ENCODE results near the gene RCC1. TPM values are rescaled to one million over a fixed set of nuclear protein-coding genes. Genes with fewer than 3 reads are reported as not detected.
A peak's percentile ranks its signal among the peaks of the same experiment; 100 is the strongest.
"Not testable (repeated sequence)": the region's sequence is repeated elsewhere in the genome, so short reads cannot be mapped to it uniquely, and the experiment has no call there.

The RCC1 gene
- polyA plus RNA-seq, 1 experiment = 41.5 TPM

- POLR2A ChIA-PET = no interaction called here
- H3K36me3 ChIP-seq (ENCODE audit: control insufficient read depth, insufficient read depth, low read length) = no peaks in the 10 kb centered on the region; the same call in 1 of the 2 replicates
- H3K4me3 ChIP-seq (ENCODE audit: low read depth, low read length) = peak overlapping the region; percentile 45; the same call in 1 of the 2 replicates
- TF ChIP-seq, protein P1, sequence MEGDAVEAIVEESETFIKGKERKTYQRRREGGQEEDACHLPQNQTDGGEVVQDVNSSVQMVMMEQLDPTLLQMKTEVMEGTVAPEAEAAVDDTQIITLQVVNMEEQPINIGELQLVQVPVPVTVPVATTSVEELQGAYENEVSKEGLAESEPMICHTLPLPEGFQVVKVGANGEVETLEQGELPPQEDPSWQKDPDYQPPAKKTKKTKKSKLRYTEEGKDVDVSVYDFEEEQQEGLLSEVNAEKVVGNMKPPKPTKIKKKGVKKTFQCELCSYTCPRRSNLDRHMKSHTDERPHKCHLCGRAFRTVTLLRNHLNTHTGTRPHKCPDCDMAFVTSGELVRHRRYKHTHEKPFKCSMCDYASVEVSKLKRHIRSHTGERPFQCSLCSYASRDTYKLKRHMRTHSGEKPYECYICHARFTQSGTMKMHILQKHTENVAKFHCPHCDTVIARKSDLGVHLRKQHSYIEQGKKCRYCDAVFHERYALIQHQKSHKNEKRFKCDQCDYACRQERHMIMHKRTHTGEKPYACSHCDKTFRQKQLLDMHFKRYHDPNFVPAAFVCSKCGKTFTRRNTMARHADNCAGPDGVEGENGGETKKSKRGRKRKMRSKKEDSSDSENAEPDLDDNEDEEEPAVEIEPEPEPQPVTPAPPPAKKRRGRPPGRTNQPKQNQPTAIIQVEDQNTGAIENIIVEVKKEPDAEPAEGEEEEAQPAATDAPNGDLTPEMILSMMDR (IDR thresholded peaks at IDR 0.05; ENCODE audit: insufficient read depth, low read depth, low read length) = no peak
- no peak for DNase-seq (ENCODE audit: low read depth)
- H3K27me3 ChIP-seq (ENCODE audit: control insufficient read depth, insufficient read depth, low read length) = no peaks in the 10 kb centered on the region
- CTCF ChIA-PET = interaction anchor here (0.6 to 2.3 kb wide), 7 partner anchors 9 to 189 kb away, joined by 3 to 25 read pairs (median 4); partner anchors contain the start of gene MED18
These were observed 11.8 kb downstream of the RCC1 start for GRCh38 chr1:28517649-28517999.

DNA sequence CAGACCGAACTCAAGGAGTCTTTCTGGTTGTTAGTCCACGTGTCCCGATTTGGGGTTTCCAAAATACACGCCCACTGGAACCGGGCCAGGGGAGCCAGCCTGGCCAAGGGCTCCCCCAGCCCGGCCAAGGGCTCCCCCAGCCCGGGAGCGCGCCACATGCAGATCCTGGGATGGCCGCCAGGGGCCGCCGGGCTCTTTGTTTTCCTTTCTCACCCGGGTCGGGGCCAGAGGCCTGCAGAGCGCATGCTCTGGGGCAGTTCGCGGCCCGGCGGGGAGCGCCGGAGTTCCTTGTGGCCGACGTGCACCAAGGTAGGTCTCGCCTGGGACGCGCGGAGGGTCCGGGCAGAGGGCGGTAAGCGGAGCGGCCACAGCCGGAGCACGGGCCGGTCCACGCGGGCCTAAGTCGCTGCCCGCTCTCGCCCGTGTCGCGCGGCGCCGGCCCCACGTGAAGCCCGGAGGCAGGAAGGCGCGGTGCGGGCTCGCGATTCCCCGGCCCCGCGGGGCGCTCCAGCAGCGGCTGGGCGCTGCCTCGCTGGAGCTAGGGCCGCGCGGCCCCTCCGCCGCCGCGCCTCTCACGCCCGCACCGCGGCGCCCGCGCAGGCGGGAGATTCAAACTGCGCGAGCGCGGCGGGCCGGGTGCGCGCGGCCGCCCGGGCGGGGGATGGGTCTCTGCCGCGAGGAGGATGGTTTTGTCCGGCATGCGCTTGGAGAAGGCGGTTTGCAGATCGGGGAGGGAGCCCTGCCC, 12.3 kb downstream of the RCC1 start:
- TF ChIP-seq, protein P1 (IDR thresholded peaks at IDR 0.05; ENCODE audit: insufficient read depth, low read depth, low read length) = peak; percentile 97
- DNase-seq (ENCODE audit: low read depth) = peak; percentile 35
- ChIA-PET POLR2A (interaction anchor here (0.8 kb wide), 1 partner anchor 63 kb away, joined by 3 read pairs; no protein-coding TSS in a partner anchor), CTCF (interaction anchor here (0.6 to 2.3 kb wide), 13 partner anchors 8 to 359 kb away, joined by 3 to 25 read pairs (median 4); no protein-coding TSS in a partner anchor)
- no peaks in the 10 kb centered on the region; the same call in 1 of the 2 replicates for H3K36me3 ChIP-seq (ENCODE audit: control insufficient read depth, insufficient read depth, low read length)
- H3K4me3 ChIP-seq (ENCODE audit: low read depth, low read length) = peak overlapping the region; percentile 45
- H3K27me3 ChIP-seq (ENCODE audit: control insufficient read depth, insufficient read depth, low read length) = no peaks in the 10 kb centered on the region

DNA sequence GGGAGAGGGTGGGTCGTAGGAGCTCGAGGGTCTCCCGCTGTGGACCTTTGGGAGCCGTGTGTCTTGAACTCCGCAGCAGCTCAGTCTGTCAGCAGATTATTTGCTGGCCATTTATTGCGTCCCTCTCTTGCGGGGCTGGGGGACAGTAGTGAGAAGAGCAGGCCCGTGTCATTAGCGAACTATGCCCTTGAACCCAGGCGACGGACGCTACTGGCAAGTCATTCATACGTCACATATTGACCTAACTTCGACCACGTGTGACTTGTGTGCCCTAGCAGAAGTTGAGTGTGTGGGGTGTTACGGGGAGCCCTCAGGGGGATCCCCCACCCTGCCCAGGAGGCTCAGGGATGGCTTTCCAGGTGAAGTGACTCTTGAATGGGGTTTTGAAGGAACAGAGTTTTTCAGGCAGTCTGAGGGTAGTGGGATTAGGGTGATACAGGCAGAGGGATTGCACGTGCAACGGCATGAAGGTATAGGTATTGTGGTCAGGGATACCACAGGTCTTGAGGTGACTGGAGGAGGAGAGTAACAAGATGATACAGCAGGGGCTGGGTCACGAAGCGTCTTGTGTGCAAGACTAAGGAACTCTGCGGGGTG, 13.0 kb downstream of the RCC1 start:
- Histone ChIP-seq H3K27me3 (ENCODE audit: control insufficient read depth, insufficient read depth, low read length) (no peaks in the 10 kb centered on the region), H3K36me3 (ENCODE audit: control insufficient read depth, insufficient read depth, low read length) (no peaks in the 10 kb centered on the region; the same call in 1 of the 2 replicates), H3K4me3 (ENCODE audit: low read depth, low read length) (peak overlapping the region; percentile 45)
- no peak for DNase-seq (ENCODE audit: low read depth)
- CTCF ChIA-PET = interaction anchor here (0.6 to 2.3 kb wide), 12 partner anchors 8 to 359 kb away, joined by 3 to 25 read pairs (median 4); no protein-coding TSS in a partner anchor
- POLR2A ChIA-PET = interaction anchor here (0.8 kb wide), 1 partner anchor 63 kb away, joined by 3 read pairs; no protein-coding TSS in a partner anchor
- TF ChIP-seq, protein P1 (IDR thresholded peaks at IDR 0.05; ENCODE audit: insufficient read depth, low read depth, low read length) = no peak

GRCh38 chr1:28519946-28520725, 14.3 kb downstream of the RCC1 start:
- CTCF ChIA-PET = interaction anchor here (0.6 to 3.1 kb wide), 3 partner anchors 10 to 161 kb away, joined by 3 to 8 read pairs (median 3); no protein-coding TSS in a partner anchor
- DNase-seq (ENCODE audit: low read depth) = no peak
- TF ChIP-seq, protein P1 (IDR thresholded peaks at IDR 0.05; ENCODE audit: insufficient read depth, low read depth, low read length) = no peak
- Histone ChIP-seq H3K4me3 (ENCODE audit: low read depth, low read length) (no peak overlapping the region), H3K36me3 (ENCODE audit: control insufficient read depth, insufficient read depth, low read length) (no peaks in the 10 kb centered on the region), H3K27me3 (ENCODE audit: control insufficient read depth, insufficient read depth, low read length) (no peaks in the 10 kb centered on the region)
- POLR2A ChIA-PET = no interaction called here

DNA sequence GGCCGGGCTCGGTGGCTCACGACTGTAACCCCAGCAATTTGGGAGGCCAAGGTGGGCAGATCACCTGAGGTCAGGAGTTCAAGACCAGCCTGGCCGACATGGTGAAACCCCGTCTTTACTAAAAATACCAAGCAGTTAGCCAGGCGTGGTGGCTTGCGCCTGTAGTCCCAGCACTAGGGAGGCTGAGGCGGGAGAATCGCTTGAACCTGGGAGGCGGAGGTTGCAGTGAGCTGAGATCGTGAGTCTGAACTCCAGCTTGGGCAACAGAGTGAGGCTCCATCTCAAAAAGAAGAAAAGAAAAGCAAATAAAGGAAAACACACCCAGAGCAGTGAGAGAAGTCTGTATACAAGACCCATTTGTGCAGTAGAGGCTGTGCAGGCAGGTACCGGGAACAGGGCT, 15.0 kb downstream of the RCC1 start:
- CTCF ChIA-PET = interaction anchor here (0.6 to 3.1 kb wide), 2 partner anchors 9 to 161 kb away, joined by 3 to 8 read pairs; no protein-coding TSS in a partner anchor
- H3K36me3 ChIP-seq (ENCODE audit: control insufficient read depth, insufficient read depth, low read length); H3K4me3 ChIP-seq (ENCODE audit: low read depth, low read length); POLR2A ChIA-PET; H3K27me3 ChIP-seq (ENCODE audit: control insufficient read depth, insufficient read depth, low read length); DNase-seq (ENCODE audit: low read depth): not testable (repeated sequence)

Data from BJ (cell line).